Endothelial cell of umbilical vein (primary cell): ENCODE data around the gene GRIK1. TPM values are rescaled to one million over a fixed set of nuclear protein-coding genes. Genes with fewer than 3 reads are reported as not detected.

ENCODE experiments used
- BruUV-seq: library from RNA; stranded (reverse); fragments of 400-500 nt; replicated peaks from 2 replicates; lab custom pipeline; 2021; lab: Mats Ljungman, UMichigan
- CTCF ChIA-PET: fragments of 300-600, 350-600 bp; sonication (Branson Sonifier 250); formaldehyde crosslinking; loops from one replicate; lab custom pipeline; 2021; ENCODE audit warnings: antibody characterized with exemption, inconsistent platforms; lab: Charles Lee
- POLR2A ChIA-PET: fragments of 300-600, 350-600 bp; sonication (Branson Sonifier 250); formaldehyde crosslinking; loops from one replicate; lab custom pipeline; 2021; ENCODE audit warnings: antibody characterized with exemption, inconsistent platforms; lab: Charles Lee
- DNase-seq: peaks from one replicate; pipeline ENCODE4 v3.0.0-alpha.2; 2011; ENCODE audit warnings: low read depth, low spot score
- FAIRE-seq: peaks from 2 replicates; lab custom pipeline; 2011; peaks lifted over from hg19 to GRCh38; lab: Jason Lieb, UNC
- H2AFZ ChIP-seq: 2 replicates; pipeline ENCODE4 v1.6.0; 2012; ENCODE audit warnings: low read depth, low read length, control low read depth, inconsistent platforms
- H3K27ac ChIP-seq: 2 replicates; pipeline ENCODE4 v1.5.1; 2011; ENCODE audit warnings: low read depth, mild to moderate bottlenecking, control low read depth, low read length, moderate library complexity; ENCODE audit not compliant: insufficient read depth
- H3K27me3 ChIP-seq, 2 experiments: 2 replicates each; pipeline versions ENCODE4 v1.6.0 to v1.6.1; 2011; ENCODE audit warnings: low read length in 2 of 2, mixed read lengths in 1 of 2; ENCODE audit not compliant: control insufficient read depth in 2 of 2, insufficient read depth in 2 of 2
- H3K36me3 ChIP-seq, 2 experiments: 2 replicates in 1 of 2; 3 replicates in 1 of 2; pipeline ENCODE4 v1.5.1; 2011; ENCODE audit warnings: low read length in 2 of 2, mild to moderate bottlenecking in 1 of 2, moderate library complexity in 1 of 2; ENCODE audit not compliant: control insufficient read depth in 2 of 2, insufficient read depth in 2 of 2; ENCODE audit errors: extremely low read depth in 1 of 2
- H3K4me1 ChIP-seq: 3 replicates; pipeline ENCODE4 v1.5.1; 2011; ENCODE audit warnings: mild to moderate bottlenecking, low read length; ENCODE audit not compliant: control insufficient read depth, insufficient read depth; ENCODE audit errors: extremely low read depth
- H3K4me2 ChIP-seq: 2 replicates; pipeline ENCODE4 v1.6.1; 2011; ENCODE audit warnings: low read length, control low read depth, mixed read lengths; ENCODE audit not compliant: insufficient read depth
- H3K4me3 ChIP-seq, 3 experiments: fragments of 200-600 bp in 1 of 3; sonication (generic), shearing (Covaris generic) in 1 of 3; replicated peaks in 1 of 3; 2 replicates each; pipeline ENCODE4 v1.5.1; 2011 to 2016; ENCODE audit warnings: control low read depth in 3 of 3, low read length in 3 of 3, mild to moderate bottlenecking in 2 of 3, inconsistent platforms in 1 of 3, low read depth in 1 of 3, moderate library complexity in 1 of 3; ENCODE audit not compliant: insufficient read depth in 1 of 3
- H3K79me2 ChIP-seq: 2 replicates; pipeline ENCODE4 v1.6.0; 2012; ENCODE audit warnings: low read length, inconsistent platforms; ENCODE audit not compliant: control insufficient read depth, insufficient read depth
- H3K9ac ChIP-seq: replicated peaks from 2 replicates; pipeline ENCODE3; 2011; ENCODE audit warnings: low read length, control low read depth; ENCODE audit not compliant: insufficient read depth; ENCODE audit errors: extremely low read depth
- H3K9me1 ChIP-seq: replicated peaks from 3 replicates; pipeline ENCODE4 v1.6.0; 2011; ENCODE audit warnings: mild to moderate bottlenecking, low read length; ENCODE audit not compliant: control insufficient read depth, insufficient read depth; ENCODE audit errors: extremely low read depth
- H3K9me3 ChIP-seq: replicated peaks from 2 replicates; pipeline ENCODE4 v1.5.1; 2012; ENCODE audit warnings: low read length, inconsistent platforms; ENCODE audit not compliant: control insufficient read depth, insufficient read depth
- H4K20me1 ChIP-seq: replicated peaks from 2 replicates; pipeline ENCODE3; 2011; ENCODE audit warnings: mild to moderate bottlenecking, low read length; ENCODE audit not compliant: control insufficient read depth, insufficient read depth; ENCODE audit errors: extremely low read depth
- FOS ChIP-seq: IDR thresholded peaks from 2 replicates; pipeline ENCODE4 v1.6.1; 2011; ENCODE audit warnings: mild to moderate bottlenecking, low read length, moderate library complexity, borderline replicate concordance; ENCODE audit not compliant: insufficient read depth
- JUN ChIP-seq: IDR thresholded peaks from 2 replicates; pipeline ENCODE4 v1.6.1; 2011; ENCODE audit warnings: borderline replicate concordance, low read depth; ENCODE audit not compliant: insufficient read length, insufficient read depth
- POLR2A ChIP-seq: IDR thresholded peaks from 2 replicates; pipeline ENCODE4 v1.6.1; 2012; ENCODE audit warnings: low read depth, mild to moderate bottlenecking, control low read depth, low read length
- POLR2AphosphoS5 ChIP-seq: IDR thresholded peaks from 2 replicates; pipeline ENCODE4 v1.6.1; 2012; ENCODE audit warnings: low read depth, mild to moderate bottlenecking, control low read depth, low read length, moderate library complexity; ENCODE audit not compliant: insufficient read depth
- dilution Hi-C: fragments of 300-500 bp; cut with MboI; formaldehyde crosslinking; loops from one replicate; pipeline ENCODE4 v1.15.0; 2019; ENCODE audit warnings: low sequenced_read_pairs; ENCODE audit not compliant: extremely low pct_ligation_motif_present
- intact Hi-C: fragments of 100-400 bp; cut with micrococcal nuclease; formaldehyde crosslinking; loops from one replicate; pipeline ENCODE4 v1.10.0; 2022
- polyA plus RNA-seq, 4 experiments: library from polyadenylated mRNA; depleted of rRNA in 3 of 4; stranded (reverse) in 3 of 4; unstranded in 1 of 4; fragments of >200 nt; gene quantifications; 2 replicates each; pipeline versions ENCODE4 v1.2.1 to v1.2.3, GENCODE V29; 2011 to 2012; ENCODE audit warnings: missing spikeins in 1 of 4
- total RNA-seq: library from RNA; stranded (reverse); gene quantifications from 2 replicates; pipeline ENCODE4 v1.2.3, GENCODE V29; 2021
- TF ChIP-seq, protein P1 (sequence below): IDR thresholded peaks from 2 replicates; pipeline ENCODE4 v1.6.1; 2011; ENCODE audit not compliant: insufficient read depth, insufficient read length
- TF ChIP-seq, protein P2 (sequence below), 2 donors: IDR thresholded peaks; 1 replicate in 1 of 2; 2 replicates in 1 of 2; pipeline ENCODE4 v1.5.1; 2011; ENCODE audit warnings: low read length in 2 of 2, mild to moderate bottlenecking in 2 of 2, moderate library complexity in 2 of 2, control low read depth in 1 of 2, inconsistent platforms in 1 of 2, low read depth in 1 of 2; ENCODE audit not compliant: insufficient read depth in 1 of 2; ENCODE audit errors: extremely low read depth in 1 of 2

The GRIK1 gene
- total and polyA plus RNA-seq, 2 donors (not counting 3 experiments of a cell fraction or from before 2014, with no cell fraction given): not detected

DNA sequence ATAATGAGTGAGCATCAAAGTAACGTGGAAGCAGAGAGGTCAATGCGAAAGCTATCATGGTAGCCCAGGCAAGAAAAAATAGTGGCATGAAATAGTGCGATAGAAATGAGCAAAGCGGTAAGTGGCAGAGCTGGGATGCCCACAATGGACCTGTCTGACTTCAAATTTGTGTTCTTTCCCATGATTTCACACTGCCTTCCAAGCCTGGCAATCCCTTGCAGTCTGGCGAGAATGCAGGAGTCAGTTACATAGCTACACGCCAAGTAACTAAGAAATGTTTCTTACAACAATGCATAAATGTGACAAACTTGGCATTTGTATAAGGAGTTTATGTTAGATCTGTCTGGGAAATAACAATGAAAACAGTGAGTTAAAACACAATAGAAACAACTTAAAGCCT lies 82.6 kb downstream of the GRIK1 start:
- dilution Hi-C loops (no loop called here), intact Hi-C loops (no loop called here)
- Histone ChIP-seq H4K20me1 (no peaks in the 10 kb centered on the region), H3K36me3 (no peaks in the 10 kb centered on the region), H3K27ac (no peak overlapping the region), H3K9ac (no peak overlapping the region), H3K9me3 (no peaks in the 10 kb centered on the region), H3K4me2 (no peak overlapping the region), H3K4me1 (no peaks in the 10 kb centered on the region), H2AFZ (no peak overlapping the region), H3K79me2 (no peaks in the 10 kb centered on the region), H3K27me3 (no peaks in the 10 kb centered on the region), H3K4me3 (no peak overlapping the region), H3K9me1 (no peaks in the 10 kb centered on the region)
- POLR2A ChIA-PET: no interaction called here
- no peak for TF ChIP-seq JUN
- TF ChIP-seq, protein P1, sequence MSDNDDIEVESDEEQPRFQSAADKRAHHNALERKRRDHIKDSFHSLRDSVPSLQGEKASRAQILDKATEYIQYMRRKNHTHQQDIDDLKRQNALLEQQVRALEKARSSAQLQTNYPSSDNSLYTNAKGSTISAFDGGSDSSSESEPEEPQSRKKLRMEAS: no peak
- TF ChIP-seq, protein P2, sequence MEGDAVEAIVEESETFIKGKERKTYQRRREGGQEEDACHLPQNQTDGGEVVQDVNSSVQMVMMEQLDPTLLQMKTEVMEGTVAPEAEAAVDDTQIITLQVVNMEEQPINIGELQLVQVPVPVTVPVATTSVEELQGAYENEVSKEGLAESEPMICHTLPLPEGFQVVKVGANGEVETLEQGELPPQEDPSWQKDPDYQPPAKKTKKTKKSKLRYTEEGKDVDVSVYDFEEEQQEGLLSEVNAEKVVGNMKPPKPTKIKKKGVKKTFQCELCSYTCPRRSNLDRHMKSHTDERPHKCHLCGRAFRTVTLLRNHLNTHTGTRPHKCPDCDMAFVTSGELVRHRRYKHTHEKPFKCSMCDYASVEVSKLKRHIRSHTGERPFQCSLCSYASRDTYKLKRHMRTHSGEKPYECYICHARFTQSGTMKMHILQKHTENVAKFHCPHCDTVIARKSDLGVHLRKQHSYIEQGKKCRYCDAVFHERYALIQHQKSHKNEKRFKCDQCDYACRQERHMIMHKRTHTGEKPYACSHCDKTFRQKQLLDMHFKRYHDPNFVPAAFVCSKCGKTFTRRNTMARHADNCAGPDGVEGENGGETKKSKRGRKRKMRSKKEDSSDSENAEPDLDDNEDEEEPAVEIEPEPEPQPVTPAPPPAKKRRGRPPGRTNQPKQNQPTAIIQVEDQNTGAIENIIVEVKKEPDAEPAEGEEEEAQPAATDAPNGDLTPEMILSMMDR (IDR thresholded peaks at IDR 0.05; ENCODE audit: extremely low read depth in 1 of 2, insufficient read depth in 1 of 2, low read depth in 1 of 2, low read length in 2 of 2): no peak
- TF ChIP-seq FOS: no peak
- TF ChIP-seq POLR2A: no peak
- no peak for TF ChIP-seq POLR2AphosphoS5
- DNase-seq: no peak
- CTCF ChIA-PET: interaction anchor here (1.7 kb wide), 1 partner anchor 8 kb away, joined by 4 read pairs; no protein-coding TSS in a partner anchor
- no TSS peak for BruUV-seq
- FAIRE-seq: no peak
